ENCODE data around the gene FBRSL1.

FBRSL1 gene

GRCh38 chr12:132539016-132539773, 49.2 kb downstream of the FBRSL1 start:
- in situ Hi-C loops (cut with MboI; ENCODE audit: low sequenced_read_pairs, unreplicated experiment), result no loop called here
- TF ChIP-seq CTCF (IDR thresholded peaks at IDR 0.05; ENCODE audit: borderline replicate concordance, control extremely low read depth, extremely low read depth, insufficient read depth, missing control alignments), result no peak
- DNase-seq (ENCODE audit: low spot score), result no peak

GRCh38 chr12:132540436-132540835, 50.5 kb downstream of the FBRSL1 start:
- TF ChIP-seq CTCF (IDR thresholded peaks at IDR 0.05; ENCODE audit: borderline replicate concordance, control extremely low read depth, extremely low read depth, insufficient read depth, missing control alignments), result no peak
- no peak for DNase-seq (ENCODE audit: low spot score)
- in situ Hi-C loops (cut with MboI; ENCODE audit: low sequenced_read_pairs, unreplicated experiment), result no loop called here

- no peak for TF ChIP-seq CTCF (IDR thresholded peaks at IDR 0.05; ENCODE audit: borderline replicate concordance, control extremely low read depth, extremely low read depth, insufficient read depth, missing control alignments)
- DNase-seq (ENCODE audit: low spot score), result no peak
- in situ Hi-C loops (cut with MboI; ENCODE audit: low sequenced_read_pairs, unreplicated experiment), result no loop called here
These were observed 51.2 kb downstream of the FBRSL1 start for GRCh38 chr12:132541200-132541599.

GRCh38 chr12:132541996-132542395, 52.0 kb downstream of the FBRSL1 start:
- TF ChIP-seq CTCF (IDR thresholded peaks at IDR 0.05; ENCODE audit: borderline replicate concordance, control extremely low read depth, extremely low read depth, insufficient read depth, missing control alignments), result no peak
- in situ Hi-C loops (cut with MboI; ENCODE audit: low sequenced_read_pairs, unreplicated experiment), result no loop called here
- DNase-seq (ENCODE audit: low spot score), result no peak

- no peak for TF ChIP-seq CTCF (IDR thresholded peaks at IDR 0.05; ENCODE audit: borderline replicate concordance, control extremely low read depth, extremely low read depth, insufficient read depth, missing control alignments)
- in situ Hi-C loops (cut with MboI; ENCODE audit: low sequenced_read_pairs, unreplicated experiment), result no loop called here
These were observed 52.7 kb downstream of the FBRSL1 start for GRCh38 chr12:132542661-132543060.

GRCh38 chr12:132543298-132544079, 53.5 kb downstream of the FBRSL1 start:
- no peak for TF ChIP-seq CTCF (IDR thresholded peaks at IDR 0.05; ENCODE audit: borderline replicate concordance, control extremely low read depth, extremely low read depth, insufficient read depth, missing control alignments)
- in situ Hi-C loops (cut with MboI; ENCODE audit: low sequenced_read_pairs, unreplicated experiment), result no loop called here
- DNase-seq (ENCODE audit: low spot score), result no peak

More at GRCh38 chr12:132542661-132543060, 52.7 kb downstream of the FBRSL1 start:
- DNase-seq (ENCODE audit: low spot score), result no peak
